Measurements from ENCODE around the gene WNT9B.
"Not testable (repeated sequence)": the region's sequence is repeated elsewhere in the genome, so short reads cannot be mapped to it uniquely, and the experiment has no call there.

WNT9B gene

DNA sequence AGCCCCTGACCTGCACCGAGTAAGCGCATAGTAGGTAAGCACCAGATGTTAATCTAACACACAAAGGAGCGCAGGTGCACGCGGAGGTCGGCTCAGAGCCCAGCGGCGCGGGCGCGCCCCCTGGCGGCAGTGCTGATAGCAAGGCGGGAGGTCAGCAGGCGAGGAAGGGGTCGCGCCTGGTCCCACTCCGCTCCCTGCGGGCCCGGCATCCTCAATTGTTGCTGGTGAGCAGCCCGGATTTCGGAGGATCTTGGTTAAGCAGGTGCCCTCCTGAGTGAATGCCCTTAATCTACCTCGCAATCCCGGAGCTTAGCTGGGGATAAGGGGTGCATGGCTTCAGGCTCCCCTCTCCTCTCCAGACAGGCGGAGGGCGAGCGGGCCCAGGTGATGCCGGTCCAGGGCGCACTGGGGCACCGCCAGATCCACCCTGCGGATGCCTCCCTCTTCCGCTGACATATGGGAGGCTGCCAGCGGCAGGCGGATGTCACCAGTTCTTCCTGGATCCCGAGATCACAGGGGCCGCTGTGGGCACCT is 28.9 kb upstream of the WNT9B start:
- peak; percentile 25 for DNase-seq

DNA sequence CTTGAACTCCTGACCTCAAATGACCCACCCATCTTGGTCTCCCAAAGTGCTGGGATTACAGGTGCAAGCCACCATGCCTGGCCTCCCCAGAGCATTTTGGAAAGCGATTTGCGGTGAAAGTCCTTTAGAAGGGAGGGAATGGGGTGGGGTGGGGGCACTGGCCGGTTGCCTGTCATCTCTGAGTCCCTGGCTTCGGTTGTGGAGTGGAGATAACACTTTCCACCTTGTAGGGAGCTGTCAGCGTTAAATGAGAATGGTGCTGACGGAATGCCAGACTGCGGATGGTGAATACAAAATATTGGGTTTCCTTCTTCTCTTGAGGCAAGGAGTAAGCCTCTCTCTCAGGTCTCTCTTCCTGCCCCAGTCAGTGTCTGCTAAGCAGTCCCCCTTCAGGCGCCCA is 27.7 kb upstream of the WNT9B start:
- DNase-seq: no peak

DNA sequence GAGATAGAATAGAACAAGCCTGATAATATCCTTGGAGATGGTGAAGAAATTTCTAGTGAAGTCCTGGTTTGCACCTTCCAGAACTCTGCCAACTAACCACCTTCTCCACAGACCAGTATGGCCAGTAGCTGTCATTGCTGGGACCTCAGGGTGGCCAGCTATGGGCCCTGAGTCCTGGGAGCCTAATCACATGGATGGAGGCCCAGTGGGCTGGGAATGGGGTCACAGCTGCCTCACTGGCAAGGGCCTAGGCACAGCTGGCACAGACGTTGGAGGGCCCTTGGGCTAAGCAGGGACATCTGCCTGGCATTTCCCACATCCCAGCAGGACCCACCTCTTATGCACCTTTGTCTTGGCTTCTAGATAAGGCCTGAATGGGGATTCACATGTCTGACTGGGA is 25.3 kb upstream of the WNT9B start:
- DNase-seq: no peak

DNA sequence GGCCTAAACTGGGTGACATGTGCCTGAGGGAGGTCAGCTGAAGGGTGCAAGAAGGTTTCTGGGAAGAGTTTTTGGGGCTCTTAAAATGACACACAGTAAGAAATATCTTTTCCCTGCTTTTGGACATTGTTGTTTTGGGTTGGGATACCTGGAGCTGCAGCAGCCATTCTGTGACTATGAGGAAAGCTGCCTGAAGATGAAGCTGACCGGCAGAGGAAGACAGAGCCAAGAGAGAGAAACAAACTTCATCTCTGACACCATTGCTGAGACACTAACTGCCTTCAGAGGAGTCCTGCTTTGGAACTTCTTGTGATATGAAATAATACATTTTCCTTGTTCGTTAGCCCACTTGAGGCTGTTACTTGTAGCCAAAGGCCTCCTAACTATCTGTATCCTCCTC is 24.1 kb upstream of the WNT9B start:
- no peak for DNase-seq

DNA sequence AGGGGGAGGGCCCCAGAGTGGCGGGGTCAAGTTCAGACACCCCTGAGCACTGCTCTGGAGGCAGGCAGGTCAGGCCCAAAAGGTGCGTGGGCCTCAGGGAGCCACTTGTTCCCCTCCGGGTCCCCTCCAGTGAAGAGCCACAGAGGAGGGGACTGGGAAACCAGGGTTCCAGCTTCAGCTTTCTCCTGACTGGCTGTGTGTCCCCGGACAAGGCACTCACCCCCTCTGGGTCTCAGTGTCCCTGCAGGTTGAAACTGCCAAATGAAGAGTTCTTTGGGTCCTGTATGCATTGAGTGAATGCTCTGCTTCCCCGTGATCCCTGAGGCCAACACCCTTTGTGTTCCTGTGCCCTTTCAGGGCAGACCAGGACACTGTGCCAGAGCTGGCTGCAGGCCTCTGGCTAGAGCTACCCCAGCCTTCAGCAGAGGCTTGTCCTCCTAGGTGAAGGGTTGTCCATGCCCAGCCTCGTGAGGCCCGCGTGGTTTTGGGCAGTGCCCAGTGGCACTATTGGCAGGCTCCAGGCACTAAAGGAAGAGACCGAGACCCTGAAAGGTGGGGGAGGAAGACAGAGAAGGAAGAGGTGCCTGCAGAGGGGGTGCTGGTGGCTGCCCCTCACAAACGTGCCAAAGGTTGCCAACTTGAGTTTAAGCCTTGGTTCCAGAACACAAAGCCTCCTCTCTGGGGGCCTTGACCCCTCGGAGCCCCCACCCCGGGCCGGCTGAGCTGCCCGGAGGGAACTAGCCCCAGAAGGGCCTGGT is 19.6 kb upstream of the WNT9B start:
- DNase-seq: no peak

DNA sequence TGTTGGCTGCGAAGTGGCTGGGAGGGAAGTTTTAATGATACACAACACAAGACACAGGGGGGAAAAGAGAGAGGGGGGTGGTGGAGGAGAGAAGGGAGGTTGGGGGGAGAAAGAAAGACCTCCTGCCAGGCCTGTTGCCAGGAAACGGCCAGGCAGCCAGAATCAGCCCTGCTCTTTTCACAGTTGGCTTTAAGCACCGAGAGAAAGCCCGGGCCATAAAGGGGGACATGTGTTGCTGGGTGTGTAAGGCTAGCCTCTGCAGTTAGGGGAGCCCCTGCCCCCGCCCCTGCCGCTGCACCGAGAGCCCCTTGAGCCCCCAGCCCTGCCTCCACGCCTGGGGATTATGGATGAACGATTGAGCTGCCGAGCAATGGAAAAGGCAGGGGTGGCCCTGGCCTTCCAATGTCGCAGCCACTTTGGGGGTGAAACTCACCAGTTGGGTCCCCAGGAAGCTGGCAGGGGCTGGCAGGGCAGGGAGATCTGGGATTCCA is 19.0 kb upstream of the WNT9B start:
- no peak for DNase-seq

DNA sequence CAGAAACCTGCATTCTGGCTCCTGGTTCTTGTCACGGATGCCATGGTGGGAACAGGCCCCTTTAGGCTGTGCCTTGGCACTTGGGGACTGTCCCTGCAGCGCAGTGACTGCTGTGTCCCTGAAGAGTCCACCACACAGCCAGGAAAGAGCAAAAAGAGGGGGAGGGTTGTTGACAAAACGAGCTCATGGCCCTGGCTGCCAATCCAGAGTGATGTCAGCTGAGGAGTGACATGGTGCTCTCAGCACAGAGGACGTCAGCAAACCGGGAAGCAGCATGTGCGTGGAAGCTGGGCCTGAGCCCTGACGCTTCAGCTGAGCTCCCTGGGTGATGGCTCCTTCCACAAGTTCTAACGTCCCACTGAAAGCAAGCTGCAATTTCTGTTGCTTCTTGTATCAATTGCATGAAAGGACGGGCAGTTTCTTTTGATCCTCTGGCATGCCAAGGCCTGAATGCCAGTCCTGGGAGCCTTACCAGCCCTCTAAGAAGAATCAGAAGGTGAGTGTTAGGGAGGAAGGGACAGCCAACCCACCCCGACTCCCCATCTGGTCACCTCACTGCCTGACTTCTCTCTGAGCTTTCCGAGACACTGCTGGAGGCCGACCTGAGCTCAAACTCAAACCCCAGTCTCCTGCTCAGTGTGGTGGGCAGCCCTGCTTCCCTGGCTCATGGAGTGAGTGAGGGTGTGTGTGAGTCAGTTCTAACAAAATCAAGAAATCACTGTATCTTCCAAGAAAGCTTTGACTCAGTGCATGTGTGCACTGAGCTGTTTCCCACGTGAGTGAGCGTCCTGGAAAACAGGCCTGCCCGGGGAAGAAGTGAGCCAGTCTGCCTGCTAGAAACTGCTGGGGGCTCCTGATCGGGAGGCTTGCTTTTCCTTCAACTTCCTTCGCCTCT is 18.2 kb upstream of the WNT9B start:
- no peak for DNase-seq

DNA sequence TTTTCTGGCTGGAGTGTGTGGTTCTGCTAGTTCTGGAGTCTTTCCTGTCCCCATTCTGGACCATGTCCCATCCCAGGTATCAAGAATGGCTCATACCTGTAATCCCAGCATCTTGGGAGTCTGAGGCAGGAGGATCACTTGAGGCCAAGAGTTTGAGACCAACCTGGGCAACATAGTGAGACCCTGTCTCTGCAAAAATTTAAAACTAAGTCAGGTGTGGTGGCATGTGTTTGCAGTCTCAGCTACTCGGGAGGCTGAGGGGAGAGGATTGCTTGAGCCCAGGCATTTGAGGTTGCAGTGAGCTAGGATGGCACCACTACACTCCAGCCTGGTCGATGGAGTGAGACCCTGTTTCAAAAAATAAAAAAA is 17.6 kb upstream of the WNT9B start:
- no peak for DNase-seq

DNA sequence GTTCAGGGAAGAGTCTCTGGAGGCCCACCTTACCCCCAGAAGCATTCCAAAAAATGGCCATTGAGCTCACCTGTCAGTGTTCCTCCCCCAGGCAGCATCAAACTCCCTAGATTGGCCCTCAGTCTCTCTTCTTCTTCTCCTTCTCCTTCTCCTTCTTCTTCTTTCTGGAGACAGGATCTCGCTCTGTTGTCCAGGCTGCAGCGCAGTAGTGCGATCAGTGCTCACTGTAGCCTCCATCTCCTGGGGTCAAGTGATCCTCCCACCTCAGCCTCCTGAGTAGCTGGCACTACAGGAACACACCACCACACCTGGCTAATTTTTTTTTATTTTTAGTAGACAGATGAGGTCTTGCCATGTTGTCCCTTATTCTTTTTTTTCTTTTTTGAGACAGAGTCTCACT is 16.5 kb upstream of the WNT9B start:
- no peak for DNase-seq

DNA sequence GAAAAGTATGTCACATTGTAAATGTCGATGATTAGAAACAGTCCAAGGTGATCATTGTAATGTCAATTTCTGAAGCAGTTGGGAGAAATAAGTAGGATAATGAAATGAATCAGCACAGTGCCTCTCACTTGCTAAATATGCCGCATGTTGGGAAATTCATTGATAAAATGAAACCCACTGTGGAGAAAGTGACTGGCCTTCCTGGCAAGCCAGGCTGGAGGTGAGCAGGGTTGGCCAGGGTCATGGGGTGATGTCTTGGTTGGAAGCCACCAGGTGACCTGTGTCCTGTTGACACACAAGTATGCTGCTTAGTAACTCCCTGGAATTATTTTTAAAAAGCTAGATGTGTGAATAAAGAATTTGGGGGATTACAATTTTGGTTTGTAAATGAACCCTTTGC is 14.9 kb upstream of the WNT9B start:
- DNase-seq: no peak

DNA sequence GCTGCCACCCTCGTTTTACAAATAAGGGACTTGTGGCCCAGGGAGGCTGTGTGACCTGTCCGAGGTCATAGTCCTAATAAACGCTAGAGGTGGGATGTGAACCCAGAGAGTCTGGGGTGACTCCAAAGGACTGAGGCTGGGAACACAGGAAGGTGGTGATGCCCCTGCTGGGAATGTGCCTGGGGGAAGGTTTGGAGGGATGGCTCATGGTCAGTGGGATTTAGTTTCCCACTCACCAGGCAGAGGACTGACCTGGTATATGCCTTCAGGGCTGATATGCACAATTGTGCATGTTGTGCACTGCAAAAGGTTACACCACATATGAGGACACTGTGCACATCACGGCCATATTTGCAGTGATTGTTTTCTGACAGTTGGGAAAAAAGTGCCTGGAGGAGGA is 13.9 kb upstream of the WNT9B start:
- DNase-seq: no peak

DNA sequence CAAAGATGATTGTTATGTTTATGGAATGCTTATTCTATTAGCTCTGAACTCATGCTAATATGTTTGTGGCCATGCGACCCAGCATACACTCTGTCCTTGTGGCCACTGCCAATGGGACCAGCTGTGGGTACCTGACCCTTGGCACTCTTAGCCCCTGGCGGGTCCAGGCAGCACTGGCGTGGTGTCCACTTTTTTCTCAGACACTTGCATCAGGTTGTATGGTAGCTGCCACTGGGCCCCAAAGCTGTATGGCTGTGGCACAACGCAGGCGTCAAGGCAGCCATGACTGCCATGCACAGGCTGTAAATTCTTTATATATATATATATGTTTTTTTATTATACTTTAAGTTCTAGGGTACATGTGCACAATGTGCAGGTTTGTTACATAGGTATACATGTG is 12.2 kb upstream of the WNT9B start:
- DNase-seq: no peak

DNA sequence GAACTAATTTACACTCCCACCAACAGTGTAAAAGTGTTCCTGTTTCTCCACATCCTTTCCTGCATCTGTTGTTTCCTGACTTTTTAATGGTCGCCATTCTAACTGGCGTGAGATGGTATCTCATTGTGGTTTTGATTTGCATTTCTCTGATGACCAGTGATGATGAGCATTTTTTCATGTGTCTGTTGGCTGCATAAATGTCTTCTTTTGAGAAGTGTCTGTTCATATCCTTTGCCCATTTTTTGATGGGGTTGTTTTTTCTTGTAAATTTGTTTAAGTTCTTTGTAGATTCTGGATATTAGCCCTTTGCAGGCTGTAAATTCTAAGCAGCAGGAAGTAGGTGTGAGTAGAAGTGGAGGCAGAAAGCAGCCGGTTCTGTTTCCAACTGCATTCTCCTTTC is 10.8 kb upstream of the WNT9B start:
- not testable (repeated sequence) for DNase-seq

DNA sequence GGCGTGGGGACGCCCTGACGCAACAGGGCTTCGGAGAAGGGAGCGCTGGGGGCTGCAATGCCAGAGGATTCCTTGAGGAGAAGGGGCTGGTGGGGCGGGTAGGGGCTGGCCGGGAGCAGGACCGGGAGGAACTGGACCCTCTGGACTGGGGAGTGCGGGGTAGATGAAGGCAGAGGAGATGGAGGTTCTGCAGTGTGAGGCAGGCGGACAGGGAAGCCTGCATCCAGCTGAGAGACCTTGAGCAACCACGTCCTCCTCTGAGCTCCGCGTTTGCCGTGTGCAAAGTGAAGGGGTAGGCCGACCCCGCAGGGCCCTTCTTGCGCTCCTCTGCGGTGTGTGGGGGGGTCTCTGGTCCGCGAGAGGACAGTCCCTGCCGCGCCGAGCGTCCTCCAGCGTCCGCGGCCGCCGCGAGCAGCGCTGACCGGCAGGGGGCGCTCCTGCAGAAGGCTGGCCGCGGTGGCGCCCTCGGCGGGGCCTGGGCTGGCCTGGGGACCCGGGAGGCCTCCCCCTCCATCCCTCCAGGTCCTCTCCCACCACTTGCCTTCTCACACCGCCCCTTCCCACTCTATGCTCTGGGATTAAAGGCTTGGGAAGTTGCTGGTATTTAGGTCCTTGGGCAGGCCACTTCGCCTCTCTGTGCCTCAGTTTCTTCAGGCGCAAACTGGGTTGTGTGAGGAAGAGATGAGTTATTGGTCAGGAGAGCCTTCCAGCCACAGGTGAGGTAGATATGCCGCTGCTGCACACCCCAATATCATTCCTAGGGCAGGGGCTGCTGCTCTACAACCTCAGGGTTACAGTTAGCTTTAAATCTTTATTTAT is 9.6 kb upstream of the WNT9B start:
- DNase-seq: peak; percentile 19

DNA sequence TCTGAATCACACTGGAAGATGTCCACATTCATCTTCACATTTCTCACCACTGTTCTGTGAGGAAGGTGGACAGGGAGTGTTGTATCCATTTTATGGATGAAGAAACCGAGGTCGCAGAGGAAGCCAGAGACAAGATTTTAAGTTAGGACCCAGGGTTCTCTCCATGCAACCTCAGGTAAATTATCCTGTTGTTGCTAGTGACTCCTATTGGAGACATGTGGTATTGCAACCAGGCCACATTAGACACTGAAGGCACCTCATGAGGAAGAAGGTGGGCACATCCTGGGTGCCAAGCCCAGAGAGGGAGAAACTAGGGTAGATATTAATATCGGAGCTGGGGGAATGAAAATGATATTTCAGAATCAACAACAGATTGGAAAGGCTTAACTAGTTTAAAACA is 8.5 kb upstream of the WNT9B start:
- DNase-seq: no peak

DNA sequence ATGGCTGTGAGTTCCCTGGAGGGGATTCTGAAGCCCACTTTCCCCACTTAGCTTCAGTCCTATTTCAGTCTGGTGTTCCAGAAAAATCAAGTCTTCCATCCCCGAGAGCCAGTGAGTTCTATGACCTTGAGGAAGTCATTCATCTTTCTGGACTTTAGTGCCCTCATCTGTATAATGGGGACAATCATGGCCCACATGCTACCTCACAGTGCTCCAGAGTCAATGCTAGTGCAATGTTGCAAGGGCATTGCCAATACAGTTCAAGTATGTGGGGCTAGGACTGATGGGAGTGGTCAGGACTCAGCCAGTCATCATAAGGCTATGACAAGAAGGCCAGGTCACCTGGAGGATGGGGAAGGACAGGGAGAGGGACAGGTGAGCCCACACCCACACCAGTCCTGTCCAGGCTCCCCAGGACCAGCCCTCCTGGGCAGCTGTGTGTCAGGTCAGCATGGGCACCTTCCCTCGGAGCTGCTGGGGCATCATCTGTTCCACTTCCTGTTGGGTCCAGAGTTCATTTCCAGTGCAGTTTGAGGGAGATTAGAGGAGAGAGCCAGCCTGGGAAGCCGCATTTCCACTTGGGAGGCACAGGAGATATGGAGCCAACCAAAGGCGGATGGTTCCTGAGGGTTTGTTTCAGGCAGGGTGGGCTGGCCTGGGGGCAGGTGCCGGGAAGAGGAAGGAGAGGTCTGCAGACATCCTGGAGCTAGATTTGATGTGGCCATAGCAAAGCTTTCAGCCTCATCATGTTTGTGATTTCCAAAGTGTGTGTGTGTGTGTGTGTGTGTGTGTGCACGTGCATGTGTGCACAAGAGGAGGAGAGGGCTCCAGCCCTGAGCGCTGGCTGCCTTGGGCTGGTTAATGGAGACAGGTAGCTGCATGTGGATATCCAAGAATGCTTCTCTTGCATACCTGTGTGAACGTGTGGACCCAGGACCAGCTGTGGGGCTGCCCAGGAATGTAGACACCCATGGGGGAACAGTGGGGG is 3.9 kb upstream of the WNT9B start:
- no peak for DNase-seq

DNA sequence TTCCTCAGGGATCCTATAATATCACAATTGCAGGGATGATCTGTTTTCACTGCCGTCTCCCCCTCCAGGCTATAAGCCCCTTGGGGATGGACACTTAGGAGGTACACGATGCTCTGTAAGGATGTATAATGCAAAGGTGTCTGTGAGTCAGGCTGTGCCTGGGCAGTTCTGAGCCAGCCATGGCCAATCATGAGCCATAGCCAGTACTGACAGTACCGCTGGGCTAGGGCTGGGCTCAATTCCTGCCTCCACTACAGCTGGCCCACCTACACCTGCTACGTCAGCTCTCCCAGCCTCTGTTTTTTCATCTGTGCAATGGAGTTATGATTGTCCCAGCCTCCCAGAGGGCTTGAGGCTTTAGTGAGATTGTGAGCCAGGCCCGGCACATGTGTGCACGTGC is 2.8 kb upstream of the WNT9B start:
- DNase-seq: no peak

DNA sequence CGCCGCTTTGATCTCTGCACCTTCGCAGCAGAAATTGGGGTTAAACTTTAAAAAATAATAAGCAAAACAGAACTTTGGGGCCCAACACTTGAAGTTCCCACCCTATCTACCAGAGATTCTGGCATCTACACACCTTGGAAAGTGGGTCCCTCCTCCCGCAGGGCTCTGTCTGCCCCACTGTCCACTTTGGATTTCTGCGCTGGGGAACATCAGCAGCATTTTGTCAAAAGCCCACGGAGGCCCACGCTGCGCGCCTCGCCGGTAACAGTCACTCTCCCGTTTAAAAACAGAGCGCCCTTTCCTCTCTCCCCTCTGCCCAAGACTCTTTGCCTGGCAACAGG is 725 bp upstream of the WNT9B start:
- DNase-seq: no peak

DNA sequence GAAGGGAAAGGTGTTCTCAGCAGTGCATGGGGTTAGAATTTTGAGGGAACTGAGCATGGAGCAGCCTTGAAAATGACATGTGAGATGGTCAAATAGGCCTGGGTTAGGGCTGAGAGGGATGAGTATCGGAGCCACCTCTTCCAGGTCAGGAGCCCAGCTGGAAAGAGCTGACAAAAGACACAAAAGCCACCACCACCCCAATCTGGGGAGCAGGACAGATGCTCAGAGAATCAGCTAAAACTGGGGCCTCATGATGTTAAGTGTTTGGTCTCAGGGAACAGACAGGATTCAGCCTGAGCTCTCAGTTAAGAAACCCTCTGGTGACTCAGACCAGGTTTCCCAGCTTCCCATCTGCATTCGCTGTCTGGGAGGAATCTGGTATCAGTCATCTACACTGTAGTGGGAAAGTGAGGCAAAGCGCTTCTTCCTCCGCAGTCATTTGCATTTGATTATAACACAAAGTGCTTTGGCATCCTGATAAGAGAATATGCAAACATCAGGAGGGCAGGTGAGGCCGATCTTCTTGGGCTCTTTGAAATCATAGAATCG is 2.6 kb downstream of the WNT9B start:
- no peak for DNase-seq

DNA sequence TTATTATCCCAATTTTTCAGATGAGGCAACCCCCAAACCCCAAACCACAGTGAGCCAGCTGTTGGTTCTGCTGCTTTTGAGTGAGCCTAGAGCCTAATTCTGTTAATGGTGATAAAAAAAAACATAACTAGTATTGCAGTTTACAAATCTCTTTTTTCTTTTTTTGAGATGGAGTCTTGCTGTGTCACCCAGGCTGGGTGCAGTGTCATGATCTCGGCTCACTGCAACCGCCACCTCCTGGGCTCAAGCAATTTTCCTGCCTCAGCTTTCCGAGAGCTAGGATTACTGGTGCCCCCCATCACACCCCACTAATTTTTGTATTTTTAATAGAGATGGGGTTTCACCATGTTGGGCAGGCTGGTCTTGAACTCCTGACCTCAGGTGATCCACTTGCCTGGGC is 3.1 kb downstream of the WNT9B start:
- DNase-seq: no peak

DNA sequence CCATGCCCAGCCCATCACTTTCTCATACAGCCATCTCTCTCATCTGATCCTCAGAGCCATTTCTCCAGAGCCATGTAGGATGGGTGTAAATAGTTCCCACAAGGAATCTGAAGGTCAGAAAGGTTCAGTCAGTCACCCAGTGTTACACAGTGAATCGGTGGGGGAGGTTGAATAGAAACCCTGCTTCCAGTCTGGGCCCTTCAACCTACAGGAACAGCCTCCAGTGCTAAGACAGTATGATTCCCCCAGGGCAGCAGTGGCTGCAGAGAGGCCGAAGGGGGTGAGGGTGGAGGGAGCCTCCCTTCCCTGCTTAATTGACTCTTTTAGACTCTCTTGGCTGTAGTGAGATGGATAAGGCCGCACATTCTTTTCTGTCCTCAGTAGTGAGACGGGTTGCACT is 3.6 kb downstream of the WNT9B start:
- DNase-seq: no peak

DNA sequence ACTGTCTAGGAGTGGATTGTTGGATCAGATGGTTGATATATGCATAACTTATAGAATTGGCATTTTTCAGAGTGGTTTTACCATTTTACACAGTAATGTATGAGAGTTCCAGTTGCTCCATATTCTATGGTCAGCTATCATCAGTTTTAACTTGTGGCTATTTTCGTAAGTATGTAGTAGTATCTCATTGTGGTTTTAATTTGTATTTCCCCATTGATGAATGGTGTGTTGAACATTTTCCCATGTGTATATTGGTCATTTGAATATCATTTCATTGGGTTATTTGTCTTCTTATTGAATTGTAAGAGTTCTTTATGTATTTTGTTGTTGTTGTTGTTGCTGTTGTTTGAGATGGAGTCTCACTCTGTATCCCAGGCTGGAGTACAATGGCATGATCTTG is 6.2 kb downstream of the WNT9B start:
- no peak for DNase-seq

Measured in activated CD4-positive, alpha-beta T cell treated with anti-CD3 and anti-CD28 coated beads, Interleukin-2, amount 50 U/mL, for 1 hour (primary cell).